Lower leg skin (tissue), 4 donors: Measurements from ENCODE around the gene RCOR1. TPM values are rescaled to one million over a fixed set of nuclear protein-coding genes. Genes with fewer than 3 reads are reported as not detected.

Experiments used
- DNase-seq, 2 donors: peaks; one replicate each; pipeline ENCODE4 v3.0.0-alpha.2; 2019; ENCODE audit warnings: low spot score in 2 of 2
- H3K4me3 ChIP-seq: fragments of 200-600 bp; sonication (generic); 2 replicates; pipeline ENCODE4 v1.5.1; 2017; ENCODE audit warnings: mild to moderate bottlenecking, low read depth; ENCODE audit not compliant: poor library complexity, severe bottlenecking
- POLR2A ChIP-seq, 2 donors: fragments of 450-650 bp; IDR thresholded peaks; one replicate each; pipeline ENCODE4 v1.6.1; 2016 to 2017; ENCODE audit warnings: antibody characterized with exemption in 2 of 2, mild to moderate bottlenecking in 1 of 2, moderate library complexity in 1 of 2
- WGBS, 2 donors: methylation state at CpG; one replicate each; pipeline ENCODE4 v1.1.5; 2018; 5-methylcytosine and 5-hydroxymethylcytosine counted together
- intact Hi-C: fragments of 100-400 bp; cut with DNase I; formaldehyde crosslinking; loops from one replicate; pipeline ENCODE4 v1.15.0; 2023; ENCODE audit warnings: low total_unique reads
- total RNA-seq, 4 donors: library from RNA; depleted of rRNA; stranded (reverse); fragments of >200 nt; gene quantifications; one replicate each; pipeline ENCODE4 v1.1.0, GENCODE V29; 2016
- TF ChIP-seq, protein P1 (sequence below), 3 donors: fragments of 450-650 bp; IDR thresholded peaks; one replicate each; pipeline ENCODE4 v1.5.1; 2016; ENCODE audit warnings: antibody characterized with exemption in 3 of 3, mild to moderate bottlenecking in 3 of 3, moderate library complexity in 2 of 3

RCOR1 gene
- total RNA-seq, 4 donors from 2014 or later = 20.1 to 25.3 (median 22.9) TPM

DNA sequence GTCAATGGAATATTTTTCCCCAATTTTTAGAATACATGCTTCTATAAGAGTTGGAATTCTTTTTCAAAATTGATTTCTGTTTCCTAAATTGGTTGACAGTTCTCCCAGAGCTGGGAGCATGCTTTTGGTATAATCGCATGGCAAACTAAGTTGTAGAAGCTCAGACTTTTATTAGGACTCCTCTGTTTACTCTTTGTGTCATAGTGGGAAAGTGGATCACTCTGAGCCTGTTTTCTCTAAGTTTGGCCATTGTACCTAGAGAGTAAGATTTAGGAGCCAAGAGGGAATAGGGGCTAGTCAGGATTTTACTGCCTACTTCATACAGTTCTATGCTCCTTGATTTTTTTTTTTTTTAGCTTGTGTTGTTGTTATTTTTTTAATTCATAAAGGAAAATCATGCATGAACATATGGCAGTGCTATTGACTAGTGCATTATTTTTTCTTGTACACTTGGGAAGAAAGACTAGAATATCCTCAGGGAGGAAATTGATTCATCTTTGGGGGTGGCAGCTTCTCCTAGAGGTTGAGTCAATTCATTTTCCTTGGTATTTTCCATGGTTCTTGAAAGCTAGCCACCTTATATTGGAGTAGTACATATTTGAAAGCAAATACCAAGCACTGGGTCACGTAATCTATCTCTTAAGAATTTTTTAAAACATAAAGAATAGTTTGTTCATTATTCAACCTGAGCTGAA is 107.1 kb downstream of the RCOR1 start:
- DNase-seq = no peak
- no peak overlapping the region for H3K4me3 ChIP-seq
- TF ChIP-seq POLR2A (IDR thresholded peaks at IDR 0.05) = no peak
- TF ChIP-seq, protein P1, sequence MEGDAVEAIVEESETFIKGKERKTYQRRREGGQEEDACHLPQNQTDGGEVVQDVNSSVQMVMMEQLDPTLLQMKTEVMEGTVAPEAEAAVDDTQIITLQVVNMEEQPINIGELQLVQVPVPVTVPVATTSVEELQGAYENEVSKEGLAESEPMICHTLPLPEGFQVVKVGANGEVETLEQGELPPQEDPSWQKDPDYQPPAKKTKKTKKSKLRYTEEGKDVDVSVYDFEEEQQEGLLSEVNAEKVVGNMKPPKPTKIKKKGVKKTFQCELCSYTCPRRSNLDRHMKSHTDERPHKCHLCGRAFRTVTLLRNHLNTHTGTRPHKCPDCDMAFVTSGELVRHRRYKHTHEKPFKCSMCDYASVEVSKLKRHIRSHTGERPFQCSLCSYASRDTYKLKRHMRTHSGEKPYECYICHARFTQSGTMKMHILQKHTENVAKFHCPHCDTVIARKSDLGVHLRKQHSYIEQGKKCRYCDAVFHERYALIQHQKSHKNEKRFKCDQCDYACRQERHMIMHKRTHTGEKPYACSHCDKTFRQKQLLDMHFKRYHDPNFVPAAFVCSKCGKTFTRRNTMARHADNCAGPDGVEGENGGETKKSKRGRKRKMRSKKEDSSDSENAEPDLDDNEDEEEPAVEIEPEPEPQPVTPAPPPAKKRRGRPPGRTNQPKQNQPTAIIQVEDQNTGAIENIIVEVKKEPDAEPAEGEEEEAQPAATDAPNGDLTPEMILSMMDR (IDR thresholded peaks at IDR 0.05) = no peak
- WGBS, 2 donors = 94 to 96% methylated on average over 2 of the region's 2 CpGs
- intact Hi-C loops = loop anchor here (10.0 kb wide), 1 partner anchor 595 kb away; no protein-coding TSS in a partner anchor

DNA sequence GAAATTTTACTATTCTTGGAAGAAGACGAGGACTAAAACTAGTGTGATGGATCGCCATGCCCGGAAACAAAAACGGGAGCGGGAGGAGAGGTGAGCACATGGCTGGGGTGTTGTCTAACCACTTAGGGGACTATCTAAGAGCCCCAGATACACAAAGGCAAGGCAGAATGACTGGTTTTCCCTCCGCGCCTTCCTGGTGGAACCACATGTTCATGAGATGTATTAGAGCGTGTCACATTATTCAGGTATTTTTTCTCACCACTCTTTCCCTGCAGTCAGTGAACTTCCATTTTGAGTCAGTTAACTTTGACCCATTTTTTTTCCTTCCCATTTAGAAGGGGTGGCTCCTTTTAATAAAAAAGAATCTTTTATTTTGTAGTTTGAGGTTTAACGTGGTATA is 116.0 kb downstream of the RCOR1 start:
- no peak overlapping the region for H3K4me3 ChIP-seq
- TF ChIP-seq, protein P1 (IDR thresholded peaks at IDR 0.05) = no peak
- TF ChIP-seq POLR2A (IDR thresholded peaks at IDR 0.05) = no peak
- intact Hi-C loops = loop anchor here (10.0 kb wide), 1 partner anchor 586 kb away; no protein-coding TSS in a partner anchor
- DNase-seq = no peak
- WGBS, 2 donors = 93% methylated on average over 9 of the region's 9 CpGs

DNA sequence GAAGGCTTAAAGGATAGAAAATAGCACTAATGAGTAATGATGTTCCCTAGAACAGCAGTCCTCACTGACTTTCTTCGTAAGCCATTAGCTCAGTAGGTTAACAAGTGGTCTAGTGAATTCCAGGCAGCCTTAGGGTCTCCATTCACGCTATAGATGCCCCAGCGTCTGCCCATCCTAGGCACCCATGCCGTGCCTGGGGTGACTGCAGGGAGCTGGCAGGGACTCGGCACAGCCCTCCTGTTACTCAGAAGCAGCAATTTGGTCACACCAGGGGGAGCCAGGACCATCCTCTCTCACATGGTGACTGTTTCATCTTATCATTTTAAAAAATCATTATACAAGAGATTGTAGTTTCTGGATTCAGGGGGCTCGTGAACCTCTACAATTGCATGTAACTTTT is 118.8 kb downstream of the RCOR1 start:
- WGBS, 2 donors = 87 to 88% methylated on average over 6 of the region's 6 CpGs
- no peak for TF ChIP-seq POLR2A (IDR thresholded peaks at IDR 0.05)
- TF ChIP-seq, protein P1 (IDR thresholded peaks at IDR 0.05) = no peak
- no peak for DNase-seq
- H3K4me3 ChIP-seq = no peak overlapping the region
- intact Hi-C loops = no loop called here

DNA sequence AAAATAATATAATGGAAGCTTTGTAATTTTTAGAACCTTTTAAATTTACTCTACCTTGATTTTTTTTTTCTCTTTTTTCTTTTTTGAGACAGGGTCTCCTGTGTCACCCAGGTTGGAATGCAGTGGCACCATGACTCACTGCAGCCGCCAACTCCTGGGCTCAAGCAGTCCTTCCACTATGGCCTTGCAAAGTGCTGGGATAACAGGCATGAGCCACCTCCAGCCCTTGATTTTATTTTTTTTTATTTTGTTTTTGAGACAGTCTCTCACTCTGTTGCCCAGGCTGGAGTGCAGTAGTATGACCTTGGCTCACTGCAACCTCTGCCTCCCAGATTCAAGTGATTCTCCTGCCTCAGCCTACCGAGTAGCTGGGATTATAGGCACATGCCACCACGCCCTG is 119.5 kb downstream of the RCOR1 start:
- WGBS, 2 donors = 79 to 83% methylated on average over 3 of the region's 3 CpGs
- no peak overlapping the region for H3K4me3 ChIP-seq
- TF ChIP-seq, protein P1 (IDR thresholded peaks at IDR 0.05) = no peak
- no peak for TF ChIP-seq POLR2A (IDR thresholded peaks at IDR 0.05)
- intact Hi-C loops = no loop called here
- DNase-seq = no peak

DNA sequence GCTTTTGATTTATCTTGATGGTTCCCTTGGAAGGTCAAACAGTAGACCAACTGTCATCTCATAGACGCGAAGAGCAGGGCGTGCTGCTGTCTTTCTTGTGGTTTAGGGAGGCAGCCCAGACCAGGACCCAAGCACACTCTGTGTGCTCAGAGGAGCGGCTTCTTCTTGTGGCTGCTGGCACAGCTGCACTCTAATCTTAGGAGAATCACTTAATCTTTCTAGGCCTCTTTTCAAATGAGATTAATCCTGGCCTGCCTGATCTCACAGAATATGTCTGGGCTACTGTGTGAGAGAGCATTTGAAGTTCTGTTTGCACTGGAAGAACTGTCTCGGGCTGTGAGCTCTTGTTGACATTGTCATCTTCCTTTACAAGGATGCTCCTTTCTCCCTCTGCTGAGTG is 124.8 kb downstream of the RCOR1 start:
- no peak for DNase-seq
- intact Hi-C loops = no loop called here
- WGBS, 2 donors = 75 to 82% methylated on average over 5 of the region's 5 CpGs
- TF ChIP-seq, protein P1 (IDR thresholded peaks at IDR 0.05) = no peak
- TF ChIP-seq POLR2A (IDR thresholded peaks at IDR 0.05) = no peak
- no peak overlapping the region for H3K4me3 ChIP-seq

DNA sequence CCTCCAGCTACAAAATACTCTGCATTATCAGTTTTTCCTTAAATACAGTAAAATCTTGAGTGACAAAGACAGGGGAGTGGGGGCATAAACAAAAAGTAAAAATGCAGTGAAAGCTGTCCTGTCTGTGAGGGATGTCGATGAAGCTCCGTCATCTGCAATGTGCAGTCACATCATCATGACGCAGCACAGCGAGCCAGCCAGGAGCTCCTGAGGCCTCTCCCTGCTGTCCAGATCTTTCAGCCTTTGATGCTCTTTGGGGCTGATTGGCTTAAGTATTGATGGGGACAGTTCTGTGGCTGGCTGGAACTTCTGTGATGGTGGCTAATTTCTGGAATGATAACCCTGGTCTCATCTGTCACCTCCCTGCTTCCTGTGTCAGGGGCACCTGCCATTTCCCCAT is 130.2 kb downstream of the RCOR1 start:
- no peak overlapping the region for H3K4me3 ChIP-seq
- intact Hi-C loops = no loop called here
- TF ChIP-seq POLR2A (IDR thresholded peaks at IDR 0.05) = no peak
- TF ChIP-seq, protein P1 (IDR thresholded peaks at IDR 0.05) = no peak
- WGBS, 2 donors = 95 to 98% methylated on average over 4 of the region's 4 CpGs
- no peak for DNase-seq
